Skeletal muscle tissue (tissue), 4 donors: ENCODE results near the gene ADGRA3. TPM values are rescaled to one million over a fixed set of nuclear protein-coding genes. Genes with fewer than 3 reads are reported as not detected.

Source experiments
- H3K27ac ChIP-seq: one replicate; pipeline ENCODE4 v1.7.0; 2013; ENCODE audit warnings: mild to moderate bottlenecking, low read depth, low read length, inconsistent platforms
- H3K27me3 ChIP-seq, 3 donors: one replicate each; pipeline ENCODE4 v1.7.0; 2013; ENCODE audit warnings: low read length in 3 of 3; ENCODE audit not compliant: control insufficient read depth in 3 of 3, insufficient read depth in 3 of 3
- H3K36me3 ChIP-seq, 3 donors: one replicate each; pipeline ENCODE4 v1.7.0; 2013; ENCODE audit warnings: low read length in 3 of 3; ENCODE audit not compliant: control insufficient read depth in 3 of 3, insufficient read depth in 3 of 3
- H3K4me1 ChIP-seq, 3 donors: one replicate each; pipeline ENCODE4 v1.7.0; 2013; ENCODE audit warnings: low read length in 3 of 3, mild to moderate bottlenecking in 3 of 3; ENCODE audit not compliant: control insufficient read depth in 3 of 3, insufficient read depth in 3 of 3
- H3K4me3 ChIP-seq, 3 donors: one replicate each; pipeline ENCODE4 v1.7.0; 2013; ENCODE audit warnings: low read length in 3 of 3
- H3K9ac ChIP-seq, 3 donors: one replicate each; pipeline ENCODE4 v1.7.0; 2013; ENCODE audit warnings: low read length in 3 of 3, mild to moderate bottlenecking in 3 of 3, moderate library complexity in 2 of 3, low read depth in 1 of 3
- H3K9me3 ChIP-seq, 3 donors: one replicate each; pipeline ENCODE4 v1.7.0; 2013; ENCODE audit warnings: low read length in 3 of 3; ENCODE audit not compliant: control insufficient read depth in 3 of 3
- total RNA-seq: library from RNA; depleted of rRNA; stranded (reverse); fragments of >200 nt; gene quantifications from one replicate; pipeline ENCODE4 v1.2.3, GENCODE V29; 2014
- donor health status: Osteomylitis.

Gene ADGRA3
- total RNA-seq, 1 donor from 2014 or later: 92.4 TPM

GRCh38 chr4:22474636-22475310 is 41.1 kb downstream of the ADGRA3 start:
- H3K9me3 ChIP-seq: no peaks in the 10 kb centered on the region
- no peaks in the 10 kb centered on the region for H3K27me3 ChIP-seq
- H3K4me1 ChIP-seq: peaks cover 13 to 26% (median 19%) of the 10 kb centered on the region in 3 donors
- no peak overlapping the region for H3K4me3 ChIP-seq
- H3K36me3 ChIP-seq: no peaks in the 10 kb centered on the region
- no peak overlapping the region for H3K27ac ChIP-seq
- no peak overlapping the region for H3K9ac ChIP-seq

GRCh38 chr4:22473268-22473667 is 42.6 kb downstream of the ADGRA3 start:
- H3K27me3 ChIP-seq: no peaks in the 10 kb centered on the region
- H3K36me3 ChIP-seq: no peaks in the 10 kb centered on the region
- no peak overlapping the region for H3K27ac ChIP-seq
- H3K4me3 ChIP-seq: no peak overlapping the region
- H3K9ac ChIP-seq: no peak overlapping the region
- H3K4me1 ChIP-seq: peaks cover 13 to 26% (median 19%) of the 10 kb centered on the region in 3 donors
- H3K9me3 ChIP-seq: no peaks in the 10 kb centered on the region

- H3K4me3 ChIP-seq: peak overlapping the region in 2 of 3 donors; percentile 23 to 49
Measured at GRCh38 chr4:22471999-22472461, 43.8 kb downstream of the ADGRA3 start.

GRCh38 chr4:22471419-22471818 is 44.4 kb downstream of the ADGRA3 start:
- H3K4me1 ChIP-seq: peaks cover 13 to 35% (median 23%) of the 10 kb centered on the region in 3 donors
- peak overlapping the region in 1 of 3 donors; percentile 23 for H3K4me3 ChIP-seq
- H3K27ac ChIP-seq: peak overlapping the region; percentile 81
- no peaks in the 10 kb centered on the region for H3K27me3 ChIP-seq
- H3K36me3 ChIP-seq: no peaks in the 10 kb centered on the region
- no peaks in the 10 kb centered on the region for H3K9me3 ChIP-seq
- H3K9ac ChIP-seq: peak overlapping the region in 1 of 3 donors; percentile 0

More at GRCh38 chr4:22471999-22472461, 43.8 kb downstream of the ADGRA3 start:
- Histone ChIP-seq H3K27me3 (no peaks in the 10 kb centered on the region), H3K36me3 (no peaks in the 10 kb centered on the region), H3K9me3 (no peaks in the 10 kb centered on the region), H3K27ac (peak overlapping the region; percentile 81), H3K9ac (peak overlapping the region in 2 of 3 donors; percentile 0 to 48), H3K4me1 (peaks cover 13 to 31% (median 23%) of the 10 kb centered on the region in 3 donors)

- no peaks in the 10 kb centered on the region for H3K9me3 ChIP-seq
- no peak overlapping the region for H3K4me3 ChIP-seq
- H3K4me1 ChIP-seq: peaks cover 3 to 26% (median 15%) of the 10 kb centered on the region in 3 donors
- H3K27ac ChIP-seq: no peak overlapping the region
- H3K36me3 ChIP-seq: no peaks in the 10 kb centered on the region
- no peak overlapping the region for H3K9ac ChIP-seq
- H3K27me3 ChIP-seq: no peaks in the 10 kb centered on the region
Measured at GRCh38 chr4:22466581-22466980, 49.3 kb downstream of the ADGRA3 start.

GRCh38 chr4:22465996-22466395 is 49.9 kb downstream of the ADGRA3 start:
- H3K4me3 ChIP-seq: no peak overlapping the region
- no peaks in the 10 kb centered on the region for H3K9me3 ChIP-seq
- H3K9ac ChIP-seq: no peak overlapping the region
- no peaks in the 10 kb centered on the region for H3K27me3 ChIP-seq
- no peak overlapping the region for H3K27ac ChIP-seq
- peaks cover 0 to 20% (median 10%) of the 10 kb centered on the region in 3 donors for H3K4me1 ChIP-seq
- no peaks in the 10 kb centered on the region for H3K36me3 ChIP-seq

- Histone ChIP-seq H3K27ac (no peak overlapping the region), H3K4me1 (peaks cover 0 to 13% (median 4%) of the 10 kb centered on the region in 3 donors), H3K27me3 (no peaks in the 10 kb centered on the region), H3K4me3 (no peak overlapping the region), H3K36me3 (no peaks in the 10 kb centered on the region), H3K9ac (no peak overlapping the region), H3K9me3 (no peaks in the 10 kb centered on the region)
Measured at GRCh38 chr4:22465349-22465748, 50.5 kb downstream of the ADGRA3 start.

- Histone ChIP-seq H3K9me3 (no peaks in the 10 kb centered on the region), H3K27ac (no peak overlapping the region), H3K4me1 (peaks cover 4 to 22% (median 10%) of the 10 kb centered on the region in 3 donors), H3K27me3 (no peaks in the 10 kb centered on the region), H3K4me3 (no peak overlapping the region), H3K9ac (no peak overlapping the region), H3K36me3 (no peaks in the 10 kb centered on the region)
Measured at GRCh38 chr4:22463179-22463578, 52.7 kb downstream of the ADGRA3 start.

GRCh38 chr4:22462688-22463087 is 53.2 kb downstream of the ADGRA3 start:
- Histone ChIP-seq H3K9me3 (no peaks in the 10 kb centered on the region), H3K9ac (no peak overlapping the region), H3K4me3 (no peak overlapping the region), H3K27ac (no peak overlapping the region), H3K27me3 (no peaks in the 10 kb centered on the region), H3K4me1 (peaks cover 6 to 20% (median 11%) of the 10 kb centered on the region in 3 donors), H3K36me3 (no peaks in the 10 kb centered on the region)

- H3K27ac ChIP-seq: no peak overlapping the region
- no peak overlapping the region for H3K9ac ChIP-seq
Measured at GRCh38 chr4:22460266-22460665, 55.6 kb downstream of the ADGRA3 start.

More at GRCh38 chr4:22460266-22460665, 55.6 kb downstream of the ADGRA3 start:
- Histone ChIP-seq H3K36me3 (no peaks in the 10 kb centered on the region), H3K4me3 (no peak overlapping the region), H3K27me3 (no peaks in the 10 kb centered on the region), H3K9me3 (no peaks in the 10 kb centered on the region), H3K4me1 (peaks cover 6 to 17% (median 11%) of the 10 kb centered on the region in 3 donors)
